GM18499 (cell line): ENCODE results near the gene BBOX1.

Source experiments
- ATAC-seq: cut with Tn5 transposase; IDR thresholded peaks from one replicate; pipeline ENCODE4 v1.9.1; 2021; ENCODE audit warnings: moderate number of reproducible peaks; ENCODE audit not compliant: insufficient read depth, unreplicated experiment

Gene BBOX1

GRCh38 chr11:27024865-27025264 is 15.8 kb upstream of the BBOX1 start:
- no peak for ATAC-seq

- ATAC-seq: no peak
Observed at GRCh38 chr11:27025312-27025955, 15.2 kb upstream of the BBOX1 start.

- no peak for ATAC-seq
Observed at GRCh38 chr11:27025957-27026733, 14.5 kb upstream of the BBOX1 start.

GRCh38 chr11:27028561-27028965 is 12.1 kb upstream of the BBOX1 start:
- ATAC-seq: no peak

GRCh38 chr11:27029966-27030365 is 10.6 kb upstream of the BBOX1 start:
- no peak for ATAC-seq

GRCh38 chr11:27031754-27032153 is 8.9 kb upstream of the BBOX1 start:
- no peak for ATAC-seq

GRCh38 chr11:27039873-27040272 is 742 bp upstream of the BBOX1 start:
- no peak for ATAC-seq

GRCh38 chr11:27041141-27041899 is 705 bp downstream of the BBOX1 start:
- no peak for ATAC-seq

- ATAC-seq: no peak
Observed at GRCh38 chr11:27046956-27047355, 6.3 kb downstream of the BBOX1 start.

- ATAC-seq: no peak
Observed at GRCh38 chr11:27052668-27053067, 12.1 kb downstream of the BBOX1 start.

GRCh38 chr11:27055065-27055682 is 14.6 kb downstream of the BBOX1 start:
- no peak for ATAC-seq

- no peak for ATAC-seq
Observed at GRCh38 chr11:27057091-27057780, 16.6 kb downstream of the BBOX1 start.

GRCh38 chr11:27058456-27058855 is 17.8 kb downstream of the BBOX1 start:
- no peak for ATAC-seq

- ATAC-seq: no peak
Observed at GRCh38 chr11:27059431-27059830, 18.8 kb downstream of the BBOX1 start.

- ATAC-seq: no peak
Observed at GRCh38 chr11:27060816-27061460, 20.3 kb downstream of the BBOX1 start.

GRCh38 chr11:27061461-27061821 is 20.8 kb downstream of the BBOX1 start:
- ATAC-seq: no peak

GRCh38 chr11:27064086-27064485 is 23.5 kb downstream of the BBOX1 start:
- no peak for ATAC-seq

- no peak for ATAC-seq
Observed at GRCh38 chr11:27075192-27075591, 34.6 kb downstream of the BBOX1 start.

GRCh38 chr11:27075655-27076054 is 35.0 kb downstream of the BBOX1 start:
- no peak for ATAC-seq

GRCh38 chr11:27076121-27076589 is 35.5 kb downstream of the BBOX1 start:
- no peak for ATAC-seq
